Bronchial epithelial cell (primary cell): Measurements from ENCODE around the gene NPTX1. TPM values are rescaled to one million over a fixed set of nuclear protein-coding genes. Genes with fewer than 3 reads are reported as not detected.

Experiments
- DNase-seq: peaks from one replicate; pipeline ENCODE4 v3.0.0-alpha.2; 2010; ENCODE audit warnings: low read depth
- FAIRE-seq: peaks from 2 replicates; lab custom pipeline; 2011; peaks lifted over from hg19 to GRCh38; lab: Jason Lieb, UNC
- H3K27me3 ChIP-seq: 2 replicates; pipeline ENCODE4 v1.5.1; 2011; ENCODE audit warnings: low read length; ENCODE audit not compliant: control insufficient read depth, insufficient read depth
- H3K36me3 ChIP-seq: 2 replicates; pipeline ENCODE4 v1.5.1; 2011; ENCODE audit warnings: low read length; ENCODE audit not compliant: control insufficient read depth, insufficient read depth
- H3K4me3 ChIP-seq: 2 replicates; pipeline ENCODE4 v1.5.1; 2011; ENCODE audit warnings: mild to moderate bottlenecking, low read depth, low read length, control low read depth
- total RNA-seq: library from RNA; depleted of rRNA; stranded (reverse); fragments of >200 nt; gene quantifications from 2 replicates; pipeline ENCODE4 v1.2.1, GENCODE V29; 2014
- TF ChIP-seq, protein P1 (sequence below): IDR thresholded peaks from 2 replicates; pipeline ENCODE4 v1.5.1; 2011; ENCODE audit warnings: mild to moderate bottlenecking, moderate library complexity, low read length, control low read depth, inconsistent platforms; ENCODE audit not compliant: insufficient read depth, severe bottlenecking

Gene NPTX1
- total RNA-seq, 1 donor from 2014 or later: under 0.01 TPM

DNA sequence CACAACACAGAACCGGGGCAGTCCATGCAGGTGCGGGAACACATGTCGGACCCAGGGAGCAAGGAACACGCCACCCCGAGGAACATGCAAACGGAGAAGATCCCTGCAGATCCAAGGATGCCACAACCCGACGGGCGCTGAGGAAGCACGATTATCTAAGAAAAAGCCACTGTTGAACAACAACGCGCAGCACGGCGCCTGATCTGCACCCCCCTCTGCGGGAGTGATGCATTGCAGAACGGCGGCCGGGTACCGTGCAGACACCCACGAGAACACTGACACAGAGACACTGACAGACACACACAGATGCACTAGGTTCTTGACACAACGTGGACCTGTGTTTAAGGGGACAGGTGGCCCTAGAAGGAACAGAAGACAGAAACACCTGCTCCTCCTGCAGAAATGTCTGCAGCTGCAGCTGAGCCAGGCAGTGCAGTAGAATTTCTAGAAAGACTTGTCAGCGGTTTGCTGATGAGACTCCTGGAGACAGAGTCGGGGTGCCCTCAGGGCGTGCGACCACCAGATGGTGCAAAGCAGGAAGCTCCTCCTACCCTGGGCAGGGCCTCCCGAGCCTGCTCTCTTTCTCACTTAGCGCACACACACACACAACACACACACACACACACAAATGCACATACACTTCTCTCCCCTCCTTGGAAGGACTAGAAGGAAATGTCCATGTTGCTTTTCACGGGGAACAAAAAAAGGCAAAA is 7.5 kb downstream of the NPTX1 start:
- H3K27me3 ChIP-seq: peaks cover 25% of the 10 kb centered on the region
- H3K36me3 ChIP-seq: no peaks in the 10 kb centered on the region
- H3K4me3 ChIP-seq: no peak overlapping the region
- TF ChIP-seq, protein P1, sequence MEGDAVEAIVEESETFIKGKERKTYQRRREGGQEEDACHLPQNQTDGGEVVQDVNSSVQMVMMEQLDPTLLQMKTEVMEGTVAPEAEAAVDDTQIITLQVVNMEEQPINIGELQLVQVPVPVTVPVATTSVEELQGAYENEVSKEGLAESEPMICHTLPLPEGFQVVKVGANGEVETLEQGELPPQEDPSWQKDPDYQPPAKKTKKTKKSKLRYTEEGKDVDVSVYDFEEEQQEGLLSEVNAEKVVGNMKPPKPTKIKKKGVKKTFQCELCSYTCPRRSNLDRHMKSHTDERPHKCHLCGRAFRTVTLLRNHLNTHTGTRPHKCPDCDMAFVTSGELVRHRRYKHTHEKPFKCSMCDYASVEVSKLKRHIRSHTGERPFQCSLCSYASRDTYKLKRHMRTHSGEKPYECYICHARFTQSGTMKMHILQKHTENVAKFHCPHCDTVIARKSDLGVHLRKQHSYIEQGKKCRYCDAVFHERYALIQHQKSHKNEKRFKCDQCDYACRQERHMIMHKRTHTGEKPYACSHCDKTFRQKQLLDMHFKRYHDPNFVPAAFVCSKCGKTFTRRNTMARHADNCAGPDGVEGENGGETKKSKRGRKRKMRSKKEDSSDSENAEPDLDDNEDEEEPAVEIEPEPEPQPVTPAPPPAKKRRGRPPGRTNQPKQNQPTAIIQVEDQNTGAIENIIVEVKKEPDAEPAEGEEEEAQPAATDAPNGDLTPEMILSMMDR: no peak
- DNase-seq (no peak), FAIRE-seq (peak; percentile 70)

DNA sequence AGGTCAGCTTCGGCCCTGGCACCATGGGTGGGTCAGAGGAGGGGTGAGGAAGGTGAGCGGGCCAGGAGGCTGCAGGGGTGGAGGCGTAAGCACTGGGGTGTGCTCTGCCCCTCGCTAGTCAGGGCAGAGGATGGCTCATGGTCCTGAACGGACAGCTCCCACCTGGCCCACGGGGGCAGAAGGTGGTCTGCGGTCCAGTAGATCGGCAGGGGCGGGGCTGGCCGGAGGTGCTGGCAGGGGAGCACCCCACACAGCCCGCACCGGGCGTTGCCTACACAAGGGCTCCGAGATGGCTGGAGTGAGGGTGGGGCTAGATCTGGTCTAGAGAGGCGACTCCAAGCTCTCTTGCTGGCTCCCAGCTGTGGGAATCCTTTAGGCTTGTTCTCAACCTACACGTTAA is 8.2 kb downstream of the NPTX1 start:
- no peak for FAIRE-seq
- TF ChIP-seq, protein P1: no peak
- Histone ChIP-seq H3K27me3 (peaks cover 22% of the 10 kb centered on the region), H3K36me3 (no peaks in the 10 kb centered on the region), H3K4me3 (no peak overlapping the region)
- no peak for DNase-seq

DNA sequence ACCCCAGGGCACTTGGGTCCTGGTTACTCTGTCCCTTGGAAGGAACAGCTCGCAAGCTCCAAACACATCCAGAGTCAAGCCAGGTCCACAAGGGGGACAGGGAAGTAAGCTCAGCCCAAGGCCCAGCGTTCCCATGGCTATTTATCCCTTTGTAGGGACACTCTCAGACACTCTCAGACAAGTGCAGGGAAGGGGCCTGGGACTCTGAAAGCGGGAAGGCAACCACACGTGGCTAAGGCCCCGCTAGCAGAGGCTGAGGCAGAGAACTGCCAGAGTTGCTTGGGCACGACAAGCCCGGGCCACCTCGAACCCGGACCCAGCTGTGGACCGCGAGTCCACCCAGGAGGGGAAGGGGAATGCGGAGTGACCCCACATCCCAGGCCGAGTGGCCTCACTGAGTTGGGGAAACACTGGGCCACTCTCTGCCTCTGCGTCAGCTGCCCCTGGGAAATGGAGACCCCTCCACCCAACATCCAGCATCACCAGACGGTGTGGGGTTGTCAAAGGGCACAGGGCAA is 10.2 kb downstream of the NPTX1 start:
- no peak for FAIRE-seq

DNA sequence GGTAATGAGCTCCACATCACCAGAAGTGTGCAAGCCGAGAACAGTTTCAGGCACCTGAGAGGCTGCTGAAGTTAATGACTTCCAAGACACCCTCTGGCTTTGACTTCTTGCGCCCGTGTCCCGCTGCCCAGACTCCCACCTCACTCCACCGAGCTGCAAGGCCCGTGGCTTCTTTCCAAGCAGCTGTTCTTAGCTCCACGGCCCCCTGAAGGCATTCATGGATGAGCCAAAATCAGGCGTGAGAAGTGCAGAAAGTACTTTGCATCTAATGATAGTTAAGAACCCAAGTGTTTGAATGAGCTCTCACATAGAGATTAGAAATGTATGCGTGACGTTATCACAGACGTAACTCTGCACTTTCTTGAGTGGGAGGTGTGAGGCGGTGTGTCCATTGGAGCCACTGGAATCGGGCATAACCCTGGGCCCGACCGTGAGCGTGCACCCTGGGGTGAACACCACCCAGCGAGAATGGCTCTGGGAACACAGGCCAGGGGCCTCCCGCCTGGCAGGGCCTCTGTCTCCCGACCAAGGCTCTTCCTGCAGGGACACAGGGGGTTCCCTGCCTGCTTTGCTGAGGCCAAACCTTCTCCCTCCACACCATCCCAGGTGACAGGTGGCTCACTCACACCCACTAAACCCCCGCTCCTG is 11.0 kb downstream of the NPTX1 start:
- TF ChIP-seq, protein P1: no peak
- FAIRE-seq: no peak
- peaks cover 16% of the 10 kb centered on the region for H3K27me3 ChIP-seq

More for the DNA sequence above, 10.2 kb downstream of the NPTX1 start:
- DNase-seq: no peak
- no peaks in the 10 kb centered on the region for H3K36me3 ChIP-seq
- TF ChIP-seq, protein P1: no peak
- H3K27me3 ChIP-seq: peaks cover 17% of the 10 kb centered on the region
- no peak overlapping the region for H3K4me3 ChIP-seq

DNA sequence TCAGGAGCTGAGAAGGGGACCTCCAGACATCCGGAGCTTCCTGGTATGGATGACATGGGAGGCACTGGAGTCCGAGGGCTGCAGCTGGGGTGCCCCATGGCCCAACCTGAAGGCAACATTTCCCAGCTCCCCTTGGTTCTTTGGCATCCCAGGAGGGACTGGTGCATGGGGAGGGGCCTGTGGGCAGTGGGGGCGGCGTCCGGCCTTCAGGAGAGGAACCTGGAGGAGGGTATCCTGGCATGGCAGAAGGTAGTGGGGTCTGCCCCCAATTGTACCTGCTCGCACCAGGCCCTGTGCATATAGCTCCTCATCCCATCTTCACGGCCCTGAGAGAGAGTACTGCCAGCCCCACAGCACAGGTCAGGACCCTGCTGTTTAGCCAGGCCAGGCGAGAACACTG is 11.9 kb downstream of the NPTX1 start:
- no peak for FAIRE-seq
- H3K36me3 ChIP-seq: no peaks in the 10 kb centered on the region
- peaks cover 13% of the 10 kb centered on the region for H3K27me3 ChIP-seq
- H3K4me3 ChIP-seq: no peak overlapping the region
- TF ChIP-seq, protein P1: no peak
- DNase-seq: no peak

More for the DNA sequence above, 11.0 kb downstream of the NPTX1 start:
- DNase-seq: no peak
- no peak overlapping the region for H3K4me3 ChIP-seq
- no peaks in the 10 kb centered on the region for H3K36me3 ChIP-seq
